Esophagus squamous epithelium (tissue), 5 donors: ENCODE results near the gene CFAP299. TPM values are rescaled to one million over a fixed set of nuclear protein-coding genes. Genes with fewer than 3 reads are reported as not detected.

ENCODE experiments used
- DNase-seq: peaks from one replicate; lab custom pipeline; 2025; lab: John Stamatoyannopoulos, UW
- H3K27ac ChIP-seq, 4 donors: fragments of 200-600 bp; sonication (generic); one replicate each; pipeline ENCODE4 v1.5.1; 2016 to 2019; ENCODE audit warnings: mild to moderate bottlenecking in 1 of 4
- H3K27me3 ChIP-seq, 4 donors: fragments of 200-600 bp; sonication (generic); 1 replicate in 3 of 4; 2 replicates in 1 of 4; pipeline versions ENCODE4 v1.5.1 to v1.6.0; 2017 to 2021; ENCODE audit warnings: antibody characterized with exemption in 1 of 4
- H3K36me3 ChIP-seq, 3 donors: fragments of 200-600 bp; sonication (generic); one replicate each; pipeline ENCODE4 v1.5.1; 2016 to 2019
- H3K4me1 ChIP-seq, 3 donors: fragments of 200-600 bp; sonication (generic); one replicate each; pipeline ENCODE4 v1.5.1; 2017 to 2019
- H3K4me3 ChIP-seq, 4 donors: fragments of 200-600 bp; sonication (generic); 1 replicate in 3 of 4; 2 replicates in 1 of 4; pipeline ENCODE4 v1.5.1; 2016 to 2019; ENCODE audit warnings: mild to moderate bottlenecking in 2 of 4, moderate library complexity in 1 of 4
- H3K9me3 ChIP-seq, 3 donors: fragments of 200-600 bp; sonication (generic); one replicate each; pipeline ENCODE4 v1.5.1; 2016 to 2019
- POLR2A ChIP-seq, 4 donors: fragments of 450-650 bp; IDR thresholded peaks; one replicate each; pipeline ENCODE4 v1.6.1; 2017; ENCODE audit warnings: antibody characterized with exemption in 4 of 4, mild to moderate bottlenecking in 4 of 4, moderate library complexity in 3 of 4
- WGBS, 2 donors: methylation state at CpG; one replicate each; pipeline ENCODE4 v1.1.5; 2018; 5-methylcytosine and 5-hydroxymethylcytosine counted together
- intact Hi-C: fragments of 100-400 bp; cut with DNase I; formaldehyde crosslinking; loops from one replicate; pipeline ENCODE4 v1.15.0; 2022
- total RNA-seq, 4 donors: library from RNA; depleted of rRNA; stranded (reverse); fragments of >200 nt; gene quantifications; one replicate each; pipeline ENCODE4 v1.1.0, GENCODE V29; 2016
- TF ChIP-seq, protein P1 (sequence below), 6 experiments: fragments of 450-650 bp in 4 of 6; fragments of 200-600 bp in 2 of 6; sonication (generic) in 2 of 6; IDR thresholded peaks; one replicate each; pipeline ENCODE4 v1.5.1; 2016 to 2019; ENCODE audit warnings: antibody characterized with exemption in 6 of 6, mild to moderate bottlenecking in 4 of 6, moderate library complexity in 4 of 6
- donor health status: DM: yes; HTN: yes; CAD: no.

CFAP299 gene
- total RNA-seq, 4 donors from 2014 or later, result not detected

DNA sequence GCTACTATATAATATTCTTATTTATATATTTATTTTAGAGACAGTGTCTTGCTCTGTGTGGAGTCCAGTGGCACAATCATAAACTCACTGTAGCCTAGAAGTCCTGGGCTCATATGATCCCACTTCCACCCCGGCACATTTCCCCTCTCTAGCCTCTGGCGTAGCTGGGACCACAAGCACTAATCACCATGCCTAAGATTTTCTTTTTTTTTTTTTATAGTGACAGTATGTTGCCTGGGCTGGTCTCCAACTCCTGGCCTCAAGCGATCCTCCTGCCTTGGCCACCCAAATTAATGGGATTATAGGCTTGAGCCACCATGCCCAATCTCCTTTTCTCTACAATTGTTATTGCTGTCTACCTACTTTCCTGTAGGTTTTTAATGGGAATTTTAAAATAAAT lies 620.9 kb downstream of the CFAP299 start:
- Histone ChIP-seq H3K36me3 (no peaks in the 10 kb centered on the region), H3K9me3 (no peaks in the 10 kb centered on the region), H3K27ac (no peak overlapping the region), H3K4me3 (no peak overlapping the region), H3K4me1 (no peaks in the 10 kb centered on the region), H3K27me3 (no peaks in the 10 kb centered on the region)
- 73 to 80% methylated on average over 3 of the region's 3 CpGs for WGBS, 2 donors
- TF ChIP-seq, protein P1, sequence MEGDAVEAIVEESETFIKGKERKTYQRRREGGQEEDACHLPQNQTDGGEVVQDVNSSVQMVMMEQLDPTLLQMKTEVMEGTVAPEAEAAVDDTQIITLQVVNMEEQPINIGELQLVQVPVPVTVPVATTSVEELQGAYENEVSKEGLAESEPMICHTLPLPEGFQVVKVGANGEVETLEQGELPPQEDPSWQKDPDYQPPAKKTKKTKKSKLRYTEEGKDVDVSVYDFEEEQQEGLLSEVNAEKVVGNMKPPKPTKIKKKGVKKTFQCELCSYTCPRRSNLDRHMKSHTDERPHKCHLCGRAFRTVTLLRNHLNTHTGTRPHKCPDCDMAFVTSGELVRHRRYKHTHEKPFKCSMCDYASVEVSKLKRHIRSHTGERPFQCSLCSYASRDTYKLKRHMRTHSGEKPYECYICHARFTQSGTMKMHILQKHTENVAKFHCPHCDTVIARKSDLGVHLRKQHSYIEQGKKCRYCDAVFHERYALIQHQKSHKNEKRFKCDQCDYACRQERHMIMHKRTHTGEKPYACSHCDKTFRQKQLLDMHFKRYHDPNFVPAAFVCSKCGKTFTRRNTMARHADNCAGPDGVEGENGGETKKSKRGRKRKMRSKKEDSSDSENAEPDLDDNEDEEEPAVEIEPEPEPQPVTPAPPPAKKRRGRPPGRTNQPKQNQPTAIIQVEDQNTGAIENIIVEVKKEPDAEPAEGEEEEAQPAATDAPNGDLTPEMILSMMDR (IDR thresholded peaks at IDR 0.05), result no peak
- TF ChIP-seq POLR2A (IDR thresholded peaks at IDR 0.05), result no peak
- intact Hi-C loops, result no loop called here
- no peak for DNase-seq

DNA sequence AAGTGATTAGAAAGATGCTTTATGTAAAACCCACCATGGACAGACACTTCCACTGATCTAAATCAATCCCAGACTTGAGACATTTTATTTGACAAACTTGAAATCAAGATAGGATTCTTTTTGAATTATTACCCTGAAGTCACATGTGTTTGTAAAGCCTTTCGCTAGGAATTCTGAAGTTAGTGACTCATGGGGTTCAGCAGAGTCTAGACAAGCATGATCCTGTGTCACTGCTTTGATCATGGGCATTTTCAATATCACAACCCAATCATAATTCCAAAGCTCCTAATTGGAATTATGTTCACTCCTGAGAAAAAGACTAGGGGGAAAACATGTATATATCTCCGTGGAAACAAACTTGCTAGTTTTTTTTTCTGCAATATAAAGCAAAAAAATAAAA lies 627.5 kb downstream of the CFAP299 start:
- TF ChIP-seq, protein P1 (IDR thresholded peaks at IDR 0.05), result no peak
- no peak for TF ChIP-seq POLR2A (IDR thresholded peaks at IDR 0.05)
- Histone ChIP-seq H3K4me1 (no peaks in the 10 kb centered on the region), H3K27ac (no peak overlapping the region), H3K4me3 (no peak overlapping the region), H3K27me3 (no peaks in the 10 kb centered on the region), H3K9me3 (no peaks in the 10 kb centered on the region), H3K36me3 (no peaks in the 10 kb centered on the region)
- intact Hi-C loops, result no loop called here
- DNase-seq, result no peak
- WGBS, 2 donors, result 23 to 40% methylated on average over 2 of the region's 2 CpGs

DNA sequence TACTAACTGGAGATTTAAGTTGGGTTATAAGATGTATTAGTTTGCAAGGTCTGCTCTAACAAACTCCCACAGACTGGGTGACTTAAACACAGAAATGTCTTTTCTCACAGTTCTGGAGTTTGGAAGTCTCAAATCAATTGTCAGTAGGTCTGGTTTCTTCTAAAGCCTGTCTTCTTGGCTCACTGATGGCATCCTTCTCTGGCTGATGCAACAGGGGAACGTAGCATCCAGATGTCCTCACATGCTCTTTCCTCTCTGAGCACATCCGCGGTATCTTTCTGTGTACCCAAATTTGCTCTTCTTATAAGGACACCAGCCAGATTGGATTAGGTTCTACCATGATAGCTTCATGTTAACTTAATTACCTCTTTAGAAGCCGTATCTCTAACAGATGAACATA lies 631.8 kb downstream of the CFAP299 start:
- intact Hi-C loops, result no loop called here
- 76 to 87% methylated on average over 4 of the region's 4 CpGs for WGBS, 2 donors
- DNase-seq, result no peak

DNA sequence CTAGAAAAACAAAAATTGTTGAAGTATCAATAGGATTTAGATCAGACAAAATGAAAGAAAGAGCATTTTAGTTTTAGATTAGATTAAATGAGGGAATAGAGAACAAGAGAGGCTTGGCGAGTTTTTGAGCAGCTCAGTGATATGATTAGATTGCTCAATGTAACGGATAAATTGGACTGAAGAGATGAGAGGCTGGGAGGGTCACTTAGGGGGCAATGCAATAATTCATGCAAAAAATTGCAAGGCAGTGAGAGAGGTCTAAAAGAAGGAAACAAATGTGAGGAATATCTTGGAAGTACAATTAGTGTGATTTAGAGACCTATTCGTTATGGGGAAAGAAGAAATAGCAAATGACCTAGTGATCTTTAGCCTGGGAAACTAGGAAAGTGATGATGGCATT lies 644.7 kb downstream of the CFAP299 start:
- Histone ChIP-seq H3K27me3 (peaks cover 0 to 12% (median 0%) of the 10 kb centered on the region in 4 donors), H3K36me3 (no peaks in the 10 kb centered on the region), H3K4me3 (no peak overlapping the region), H3K9me3 (no peaks in the 10 kb centered on the region), H3K4me1 (no peaks in the 10 kb centered on the region), H3K27ac (no peak overlapping the region)
- intact Hi-C loops, result no loop called here
- 80 to 82% methylated on average over 3 of the region's 3 CpGs for WGBS, 2 donors
- TF ChIP-seq, protein P1 (IDR thresholded peaks at IDR 0.05), result no peak
- no peak for TF ChIP-seq POLR2A (IDR thresholded peaks at IDR 0.05)
- DNase-seq, result no peak

More for the DNA sequence above, 631.8 kb downstream of the CFAP299 start:
- H3K4me1 ChIP-seq, result no peaks in the 10 kb centered on the region
- no peak for TF ChIP-seq POLR2A (IDR thresholded peaks at IDR 0.05)
- TF ChIP-seq, protein P1 (IDR thresholded peaks at IDR 0.05), result no peak
- peaks cover 0 to 4% (median 0%) of the 10 kb centered on the region in 4 donors for H3K27me3 ChIP-seq
- H3K27ac ChIP-seq, result no peak overlapping the region
- no peaks in the 10 kb centered on the region for H3K36me3 ChIP-seq
- H3K4me3 ChIP-seq, result no peak overlapping the region
- H3K9me3 ChIP-seq, result no peaks in the 10 kb centered on the region

DNA sequence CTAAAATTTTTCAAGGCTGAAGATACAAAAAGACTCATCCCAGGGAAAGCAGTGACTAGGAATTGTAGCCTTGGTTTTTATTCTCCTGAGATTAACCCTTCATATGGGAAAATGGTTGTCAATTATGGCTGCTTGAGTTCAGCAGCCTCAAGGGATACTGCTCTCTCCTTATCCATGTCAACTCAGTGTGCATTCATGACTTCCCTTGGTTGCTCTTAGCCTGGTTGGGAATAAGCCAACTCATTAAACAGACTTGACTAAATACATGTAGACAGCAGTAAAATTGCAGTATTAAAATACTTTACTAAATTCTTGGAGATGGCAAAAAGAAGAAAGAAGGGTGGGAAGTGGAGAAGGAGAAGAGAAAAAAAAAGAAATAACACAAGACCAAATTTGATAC lies 650.5 kb downstream of the CFAP299 start:
- Histone ChIP-seq H3K4me1 (no peaks in the 10 kb centered on the region), H3K27me3 (peaks cover 0 to 12% (median 0%) of the 10 kb centered on the region in 4 donors), H3K9me3 (no peaks in the 10 kb centered on the region), H3K4me3 (no peak overlapping the region), H3K27ac (no peak overlapping the region), H3K36me3 (no peaks in the 10 kb centered on the region)
- intact Hi-C loops, result no loop called here
- TF ChIP-seq POLR2A (IDR thresholded peaks at IDR 0.05), result no peak
- TF ChIP-seq, protein P1 (IDR thresholded peaks at IDR 0.05), result no peak
- DNase-seq, result no peak
